ENCODE data around the gene THEM4.

The THEM4 gene

DNA sequence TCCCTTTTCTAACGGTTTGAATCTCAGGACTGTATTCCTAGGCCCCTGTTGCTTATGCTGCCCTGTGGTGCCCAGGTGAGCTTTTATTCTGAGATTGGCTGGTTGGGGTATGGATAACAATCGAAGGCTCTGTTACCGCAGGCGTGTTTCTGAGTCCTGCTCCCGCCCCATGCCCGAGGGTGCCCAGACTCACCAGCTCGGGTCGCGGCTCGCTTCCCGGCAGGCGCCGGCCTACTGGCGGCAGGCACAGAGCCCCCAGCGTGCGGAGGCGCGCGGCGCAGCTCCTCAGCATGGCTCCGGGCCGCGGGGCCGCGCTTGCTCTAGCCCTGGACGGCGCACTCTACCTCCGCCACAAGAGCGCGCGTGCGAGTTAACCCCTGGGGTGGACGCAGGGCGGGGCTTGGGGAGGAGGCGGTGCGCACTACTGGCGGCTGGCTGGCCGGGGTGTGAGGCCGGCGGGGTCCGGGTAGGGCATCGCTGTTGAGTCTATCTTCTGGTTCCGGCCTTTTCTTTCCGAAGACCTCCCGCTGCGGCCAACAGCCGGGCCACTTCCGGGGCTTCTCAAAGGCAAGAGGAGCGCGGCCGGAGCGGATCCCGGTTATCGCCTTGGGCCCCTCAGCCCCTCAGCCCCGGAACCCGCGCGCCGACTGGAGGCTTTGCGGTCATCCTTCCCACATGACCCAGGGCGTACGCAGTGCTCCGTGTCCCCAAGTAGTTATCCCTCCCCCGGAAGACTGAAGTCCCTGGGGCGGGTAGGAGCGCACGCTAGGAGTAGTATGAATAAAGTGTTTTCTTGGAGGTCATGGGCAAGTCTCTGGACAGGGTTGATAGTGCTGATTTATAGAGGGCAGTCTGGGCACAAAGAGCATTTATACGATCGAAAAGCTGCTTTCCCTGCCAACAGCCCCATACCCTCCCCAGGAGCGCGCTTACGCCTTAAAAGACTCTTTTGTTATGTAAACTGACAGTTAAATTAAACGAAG lies at the start of gene THEM4:
THEM4 (minus strand) TSS at position 345 of the 983 bp plus-strand sequence; CDS start at position 292, 53 bp downstream.
- H3K4me3 ChIP-seq (ENCODE audit: low read length) = peak within 1 kb of the TSS; percentile 98
- no peaks in the 10 kb centered on the region for H3K27me3 ChIP-seq (ENCODE audit: insufficient read depth, low read length)
- peaks cover 11% of the 10 kb centered on the region for H3K9me3 ChIP-seq (ENCODE audit: low read length)
- H3K36me3 ChIP-seq (ENCODE audit: insufficient read depth, low read length) = peaks cover 3% of the 10 kb centered on the region
- peak within 1 kb of the TSS; percentile 73 for H2AFZ ChIP-seq (ENCODE audit: low read depth, low read length)
- peaks cover 12% of the 10 kb centered on the region for H3K4me1 ChIP-seq (ENCODE audit: insufficient read depth, low read length)

DNA sequence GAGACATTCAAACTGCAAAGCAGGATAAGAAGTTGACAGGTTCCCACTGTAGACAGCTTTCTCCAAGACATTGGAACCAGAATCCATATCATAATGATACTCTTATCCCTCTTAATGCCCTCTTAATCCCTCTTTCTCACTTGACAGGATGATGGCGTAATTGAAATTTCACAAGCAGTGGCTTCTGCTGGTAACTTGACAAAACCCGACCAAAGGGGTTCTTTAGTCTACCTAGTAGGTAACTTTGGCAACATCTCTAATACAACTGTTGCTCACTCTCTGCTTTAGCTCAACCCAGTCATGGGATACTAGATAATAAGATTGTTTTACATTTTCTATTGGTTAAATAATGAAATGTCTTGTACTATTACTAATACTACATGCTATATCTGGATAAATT lies 49.6 kb upstream of the THEM4 start:
- Histone ChIP-seq H3K27me3 (ENCODE audit: insufficient read depth, low read length) (peaks cover 2% of the 10 kb centered on the region), H2AFZ (ENCODE audit: low read depth, low read length) (no peak overlapping the region), H3K4me3 (ENCODE audit: low read length) (no peak overlapping the region), H3K4me1 (ENCODE audit: insufficient read depth, low read length) (no peaks in the 10 kb centered on the region), H3K9me3 (ENCODE audit: low read length) (no peaks in the 10 kb centered on the region), H3K36me3 (ENCODE audit: insufficient read depth, low read length) (no peaks in the 10 kb centered on the region)

DNA sequence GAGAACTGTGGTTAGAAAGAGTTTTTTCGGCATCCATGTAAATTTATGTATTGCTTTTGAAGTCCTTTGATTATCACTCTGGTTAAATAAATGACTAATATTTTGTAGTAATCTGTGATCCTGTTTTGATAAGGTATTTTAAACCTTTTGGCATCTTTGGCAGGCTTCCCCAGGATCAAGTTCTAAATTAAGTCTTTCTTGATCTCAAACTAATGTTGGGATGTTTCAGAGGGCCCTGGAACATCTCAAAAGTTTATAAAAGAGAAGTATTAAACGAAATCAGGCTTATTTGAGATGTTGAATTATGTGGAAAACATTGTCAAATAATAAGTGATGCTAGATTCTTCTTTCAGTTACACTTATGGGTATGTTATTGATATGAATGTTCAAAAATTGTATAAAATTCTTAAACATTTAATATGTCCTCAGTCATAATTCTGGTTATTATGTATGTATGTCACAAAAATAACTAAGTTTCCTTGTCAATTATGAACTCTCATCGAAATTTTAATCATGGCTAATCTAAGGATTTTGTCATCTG lies 47.7 kb upstream of the THEM4 start:
- Histone ChIP-seq H3K36me3 (ENCODE audit: insufficient read depth, low read length) (no peaks in the 10 kb centered on the region), H3K9me3 (ENCODE audit: low read length) (no peaks in the 10 kb centered on the region), H3K4me3 (ENCODE audit: low read length) (no peak overlapping the region), H3K4me1 (ENCODE audit: insufficient read depth, low read length) (no peaks in the 10 kb centered on the region), H2AFZ (ENCODE audit: low read depth, low read length) (no peak overlapping the region), H3K27me3 (ENCODE audit: insufficient read depth, low read length) (peaks cover 2% of the 10 kb centered on the region)

DNA sequence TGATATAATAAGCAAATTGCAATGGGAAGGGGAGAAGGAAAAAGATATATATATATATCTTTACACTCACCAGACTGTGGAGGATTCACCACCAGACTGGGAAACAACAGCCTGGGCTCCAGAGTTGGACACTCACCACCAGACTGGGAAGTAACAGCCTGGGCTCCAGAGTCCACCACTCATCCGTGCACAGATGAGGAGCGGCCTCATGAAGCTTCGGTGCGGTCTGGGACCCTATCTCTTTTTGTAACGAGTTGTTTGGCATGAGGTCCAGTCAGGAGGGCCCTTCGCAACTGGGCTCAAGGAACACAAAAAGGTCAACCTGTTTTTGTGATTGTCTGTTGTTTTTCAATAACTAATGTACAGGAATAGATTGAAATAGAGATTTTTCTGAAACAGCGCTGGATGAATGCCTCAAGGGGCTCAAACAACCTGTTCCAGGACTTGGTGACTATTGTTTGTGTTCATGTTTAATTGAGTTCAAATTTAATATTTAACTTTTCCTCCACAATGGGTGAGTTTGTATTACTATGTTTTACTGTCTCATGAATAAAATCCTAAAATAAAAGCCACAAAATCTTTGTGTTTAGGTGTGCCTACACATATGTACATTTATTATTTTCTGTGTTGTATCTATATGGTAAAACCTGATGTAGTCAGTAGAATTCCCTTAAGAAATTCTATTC lies 44.2 kb upstream of the THEM4 start:
- H3K4me3 ChIP-seq (ENCODE audit: low read length) = no peak overlapping the region
- H3K4me1 ChIP-seq (ENCODE audit: insufficient read depth, low read length) = no peaks in the 10 kb centered on the region
- no peaks in the 10 kb centered on the region for H3K9me3 ChIP-seq (ENCODE audit: low read length)
- H2AFZ ChIP-seq (ENCODE audit: low read depth, low read length) = no peak overlapping the region
- H3K36me3 ChIP-seq (ENCODE audit: insufficient read depth, low read length) = no peaks in the 10 kb centered on the region
- H3K27me3 ChIP-seq (ENCODE audit: insufficient read depth, low read length) = peaks cover 2% of the 10 kb centered on the region

DNA sequence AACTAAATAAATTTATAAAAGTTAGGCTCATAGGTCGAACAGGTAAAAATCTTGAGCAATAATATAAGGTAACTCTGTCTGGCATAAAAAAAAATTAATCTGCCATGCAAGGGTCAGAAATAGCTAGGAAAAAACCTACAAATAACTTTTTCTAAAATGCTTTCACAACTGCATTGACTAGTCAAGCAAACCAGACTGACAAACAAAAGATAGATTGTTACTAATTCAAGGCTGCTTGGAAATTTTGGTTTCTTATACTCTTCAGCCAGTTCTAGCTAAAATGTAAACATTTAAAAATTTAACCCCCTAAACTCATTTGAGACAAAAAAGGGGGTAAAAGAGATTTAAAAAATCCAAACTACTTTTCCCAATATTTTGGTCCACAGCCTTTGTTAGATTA lies 43.5 kb upstream of the THEM4 start:
- H2AFZ ChIP-seq (ENCODE audit: low read depth, low read length) = no peak overlapping the region
- H3K9me3 ChIP-seq (ENCODE audit: low read length) = no peaks in the 10 kb centered on the region
- H3K4me1 ChIP-seq (ENCODE audit: insufficient read depth, low read length) = no peaks in the 10 kb centered on the region
- H3K4me3 ChIP-seq (ENCODE audit: low read length) = no peak overlapping the region
- no peaks in the 10 kb centered on the region for H3K36me3 ChIP-seq (ENCODE audit: insufficient read depth, low read length)
- peaks cover 2% of the 10 kb centered on the region for H3K27me3 ChIP-seq (ENCODE audit: insufficient read depth, low read length)

DNA sequence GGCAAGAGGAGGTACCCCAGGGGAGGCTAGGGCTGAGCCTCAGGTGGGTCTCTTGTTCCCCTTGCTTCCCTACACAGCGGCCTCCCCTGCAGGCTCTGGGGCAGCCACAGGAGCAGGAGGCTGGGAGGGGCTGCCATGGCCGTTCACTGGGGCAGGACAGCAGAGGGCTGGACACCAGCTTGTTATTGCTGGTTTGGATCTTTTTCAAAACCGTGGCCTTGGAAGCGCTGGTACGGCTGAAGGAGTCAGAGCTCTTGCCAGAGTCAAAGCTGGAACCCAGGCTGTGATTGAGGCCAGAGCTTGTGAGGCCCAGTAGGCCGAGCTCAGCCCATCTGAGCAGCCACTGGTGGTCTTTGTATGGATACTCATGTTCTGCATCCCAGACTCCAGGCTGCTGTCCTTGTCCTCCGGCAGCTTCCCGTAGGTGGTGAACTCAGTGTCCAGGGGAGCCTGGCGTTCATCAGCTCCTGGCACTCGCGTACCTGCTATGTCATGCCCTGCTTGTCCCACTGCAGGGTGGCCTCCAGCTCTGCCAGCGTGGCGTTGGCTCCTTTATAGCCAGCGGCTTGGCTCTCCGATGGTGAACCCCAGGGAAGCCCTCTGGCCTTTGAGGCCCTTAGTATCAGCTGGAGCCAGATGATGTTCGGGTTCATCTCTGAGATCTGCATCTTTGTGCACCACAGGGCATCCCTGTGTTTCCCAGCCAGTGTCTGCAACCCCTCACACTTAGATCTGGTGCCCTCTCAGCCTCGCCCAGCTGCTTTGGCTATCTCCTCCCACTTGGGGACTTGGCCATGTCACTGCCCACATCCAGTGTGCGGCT lies 40.3 kb upstream of the THEM4 start:
- Histone ChIP-seq H2AFZ (ENCODE audit: low read depth, low read length) (no peak overlapping the region), H3K4me3 (ENCODE audit: low read length) (no peak overlapping the region), H3K27me3 (ENCODE audit: insufficient read depth, low read length) (peaks cover 5% of the 10 kb centered on the region), H3K36me3 (ENCODE audit: insufficient read depth, low read length) (no peaks in the 10 kb centered on the region), H3K4me1 (ENCODE audit: insufficient read depth, low read length) (peaks cover 8% of the 10 kb centered on the region), H3K9me3 (ENCODE audit: low read length) (no peaks in the 10 kb centered on the region)

DNA sequence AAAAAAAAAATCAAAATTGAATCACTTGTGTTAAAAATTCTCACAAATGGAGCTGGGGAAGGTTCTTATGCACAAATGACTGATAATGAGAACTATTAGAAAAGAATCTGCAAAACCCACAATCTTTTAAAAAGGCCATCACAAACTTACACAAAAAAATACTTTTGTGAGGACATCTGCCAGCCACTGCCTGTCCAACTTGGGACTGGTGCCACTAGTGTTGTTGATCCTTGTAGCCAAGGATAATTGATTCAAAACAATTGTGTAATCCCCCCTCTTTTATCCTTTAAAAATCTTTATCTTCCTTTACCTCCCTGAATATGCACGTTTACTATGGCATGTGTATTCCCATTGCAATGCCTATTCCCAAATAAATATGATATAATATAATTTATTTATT lies 39.2 kb upstream of the THEM4 start:
- no peak overlapping the region for H2AFZ ChIP-seq (ENCODE audit: low read depth, low read length)
- no peak overlapping the region for H3K4me3 ChIP-seq (ENCODE audit: low read length)
- peaks cover 8% of the 10 kb centered on the region for H3K4me1 ChIP-seq (ENCODE audit: insufficient read depth, low read length)
- H3K36me3 ChIP-seq (ENCODE audit: insufficient read depth, low read length) = no peaks in the 10 kb centered on the region
- H3K9me3 ChIP-seq (ENCODE audit: low read length) = no peaks in the 10 kb centered on the region
- H3K27me3 ChIP-seq (ENCODE audit: insufficient read depth, low read length) = peaks cover 5% of the 10 kb centered on the region

DNA sequence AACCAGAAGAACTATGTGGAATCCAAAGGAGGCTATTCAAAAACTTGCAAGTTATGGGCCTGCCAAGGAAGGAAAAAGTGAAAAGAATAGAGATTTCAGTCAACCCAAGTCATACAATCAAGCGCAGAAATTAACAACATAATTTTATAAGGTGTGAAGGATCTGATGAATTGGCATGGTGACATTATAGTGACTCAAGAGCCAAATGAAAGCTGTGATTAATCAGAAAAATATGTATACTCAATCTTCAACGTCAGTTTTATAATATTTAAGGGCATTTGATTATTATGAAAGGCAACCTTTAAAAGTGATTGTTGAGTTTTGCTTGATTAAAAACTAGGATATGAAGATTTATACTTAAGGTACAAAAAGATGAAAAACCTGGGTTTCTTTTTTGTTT lies 37.8 kb upstream of the THEM4 start:
- no peaks in the 10 kb centered on the region for H3K9me3 ChIP-seq (ENCODE audit: low read length)
- peaks cover 5% of the 10 kb centered on the region for H3K27me3 ChIP-seq (ENCODE audit: insufficient read depth, low read length)
- no peak overlapping the region for H2AFZ ChIP-seq (ENCODE audit: low read depth, low read length)
- H3K4me1 ChIP-seq (ENCODE audit: insufficient read depth, low read length) = peaks cover 8% of the 10 kb centered on the region
- no peaks in the 10 kb centered on the region for H3K36me3 ChIP-seq (ENCODE audit: insufficient read depth, low read length)
- H3K4me3 ChIP-seq (ENCODE audit: low read length) = no peak overlapping the region

DNA sequence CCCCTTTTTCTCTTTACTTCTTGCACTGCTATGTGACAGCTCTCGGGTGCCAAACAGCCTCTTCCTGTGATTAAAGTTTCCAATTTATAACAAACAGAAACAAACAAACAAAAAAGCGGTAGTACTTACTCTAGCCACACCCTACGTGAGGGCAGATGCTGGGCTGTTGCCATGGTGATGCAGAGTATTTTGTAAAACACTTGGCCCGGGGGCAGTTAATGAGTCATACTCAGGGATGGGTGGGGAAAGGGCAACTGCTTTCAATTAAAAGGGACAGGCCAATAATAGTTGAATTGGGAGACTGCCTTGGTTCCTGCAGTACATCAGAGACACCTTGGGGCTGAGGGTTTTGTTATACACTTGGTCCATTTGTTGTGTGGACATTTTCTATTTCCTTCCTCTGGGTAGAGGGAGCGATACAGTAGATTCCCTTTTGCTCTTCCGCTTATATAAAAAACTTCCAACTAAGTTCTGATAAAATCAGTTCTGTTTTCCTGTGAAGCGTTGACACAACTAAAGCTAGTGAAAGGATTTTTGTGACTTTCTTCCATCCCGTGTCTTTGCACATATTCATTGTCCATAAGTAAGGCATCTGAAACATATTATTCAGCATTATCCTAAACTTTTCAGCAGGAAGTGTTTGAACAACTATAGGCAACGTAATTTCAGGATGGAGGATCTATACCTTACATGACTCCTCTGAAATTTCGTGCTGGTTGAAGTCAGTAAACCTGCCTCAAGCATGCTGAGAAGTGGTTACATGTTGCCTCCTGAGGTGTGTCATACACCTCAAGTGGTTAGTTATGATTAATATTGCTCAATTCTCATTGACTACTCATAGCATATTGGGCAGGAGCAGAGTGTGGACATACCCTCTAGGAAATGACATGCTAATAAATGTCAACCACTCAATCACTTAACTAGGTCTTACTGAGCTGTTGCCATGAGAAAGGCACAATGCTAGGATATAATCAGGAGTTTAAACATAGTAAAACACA lies 36.7 kb upstream of the THEM4 start:
- H2AFZ ChIP-seq (ENCODE audit: low read depth, low read length) = no peak overlapping the region
- H3K36me3 ChIP-seq (ENCODE audit: insufficient read depth, low read length) = no peaks in the 10 kb centered on the region
- peaks cover 5% of the 10 kb centered on the region for H3K27me3 ChIP-seq (ENCODE audit: insufficient read depth, low read length)
- H3K4me1 ChIP-seq (ENCODE audit: insufficient read depth, low read length) = peaks cover 12% of the 10 kb centered on the region
- no peak overlapping the region for H3K4me3 ChIP-seq (ENCODE audit: low read length)
- no peaks in the 10 kb centered on the region for H3K9me3 ChIP-seq (ENCODE audit: low read length)

DNA sequence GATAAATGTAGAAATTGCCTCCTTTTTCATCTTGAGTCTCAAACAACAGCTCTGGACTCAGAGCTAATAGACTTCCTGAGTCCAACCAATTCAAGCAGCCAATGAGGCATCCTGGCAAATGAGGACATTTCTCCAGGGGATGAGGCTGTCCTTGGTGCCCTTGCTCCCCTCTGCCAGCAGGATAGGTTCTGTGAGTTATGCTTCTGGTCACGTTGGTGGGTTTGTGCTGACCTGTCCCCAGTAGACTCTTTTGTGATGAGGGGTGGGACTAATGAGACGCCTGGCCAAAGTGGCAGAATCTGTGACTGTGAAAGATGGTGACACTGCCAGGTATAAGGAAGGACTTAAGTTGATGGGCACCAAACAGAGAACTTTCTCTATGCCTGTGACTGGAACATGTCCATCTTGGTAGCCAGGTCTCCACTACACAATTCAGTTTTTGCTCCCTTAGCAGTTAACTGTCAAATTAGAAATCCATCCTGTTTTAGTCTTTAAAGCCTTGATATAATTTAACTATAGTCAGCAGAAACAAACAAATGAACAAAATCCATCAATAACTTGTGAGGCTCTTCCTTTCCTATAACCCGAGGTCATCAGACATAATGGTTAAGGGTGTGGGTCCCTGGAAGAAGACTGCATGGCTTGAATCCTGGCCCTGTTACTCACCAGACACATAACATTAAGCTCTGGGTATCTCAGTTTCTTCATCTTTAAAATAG lies 35.7 kb upstream of the THEM4 start:
- Histone ChIP-seq H3K9me3 (ENCODE audit: low read length) (no peaks in the 10 kb centered on the region), H3K36me3 (ENCODE audit: insufficient read depth, low read length) (no peaks in the 10 kb centered on the region), H3K4me3 (ENCODE audit: low read length) (no peak overlapping the region), H2AFZ (ENCODE audit: low read depth, low read length) (no peak overlapping the region), H3K4me1 (ENCODE audit: insufficient read depth, low read length) (peaks cover 14% of the 10 kb centered on the region), H3K27me3 (ENCODE audit: insufficient read depth, low read length) (peaks cover 5% of the 10 kb centered on the region)

DNA sequence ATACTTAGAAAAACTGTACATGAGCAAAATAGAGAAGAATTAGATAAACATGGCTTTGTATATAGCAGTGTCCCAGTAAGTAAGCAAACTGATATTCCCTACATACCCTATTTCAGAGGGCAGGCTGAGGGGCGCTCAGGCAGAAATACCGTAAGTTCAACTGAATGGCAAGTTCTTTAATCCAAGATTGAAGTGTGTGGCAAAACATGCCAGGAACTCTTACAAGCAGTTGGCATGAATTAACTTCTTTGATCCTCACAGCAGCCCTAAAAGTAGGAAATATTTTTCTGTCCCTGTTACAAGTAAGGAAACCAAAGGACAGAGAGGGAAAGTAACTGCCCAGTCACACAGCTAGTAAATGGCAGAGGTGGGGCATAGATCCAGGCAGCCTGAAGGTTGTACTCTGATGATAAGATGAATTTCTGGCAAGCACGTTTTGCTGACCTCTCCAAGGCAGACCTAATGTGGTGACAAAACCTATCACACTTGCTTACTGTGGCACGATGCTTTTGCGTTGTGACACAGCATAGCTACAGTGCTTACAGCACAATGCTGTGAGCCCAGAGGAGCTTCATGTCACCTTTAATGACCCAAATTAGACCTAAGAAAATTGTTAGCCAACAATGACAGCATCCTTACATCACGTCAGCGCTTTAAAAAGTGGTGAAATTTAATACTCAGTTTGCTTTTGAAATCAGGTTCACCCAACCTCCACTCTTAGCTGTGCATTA lies 35.0 kb upstream of the THEM4 start:
- Histone ChIP-seq H3K4me3 (ENCODE audit: low read length) (no peak overlapping the region), H3K9me3 (ENCODE audit: low read length) (no peaks in the 10 kb centered on the region), H3K4me1 (ENCODE audit: insufficient read depth, low read length) (peaks cover 14% of the 10 kb centered on the region), H3K27me3 (ENCODE audit: insufficient read depth, low read length) (peaks cover 5% of the 10 kb centered on the region), H3K36me3 (ENCODE audit: insufficient read depth, low read length) (no peaks in the 10 kb centered on the region), H2AFZ (ENCODE audit: low read depth, low read length) (no peak overlapping the region)
